Spinal cord (tissue), 10 donors: Measurements from ENCODE around the gene CDO1. TPM values are rescaled to one million over a fixed set of nuclear protein-coding genes. Genes with fewer than 3 reads are reported as not detected.

Experiments used
- DNase-seq, 6 donors: peaks; one replicate each; pipeline versions ENCODE4 v3.0.0 to v3.0.0-alpha.2; 2013 to 2015; ENCODE audit warnings: low spot score in 6 of 6, low read depth in 4 of 6
- H3K27ac ChIP-seq: one replicate; pipeline ENCODE4 v1.5.1; 2013; ENCODE audit warnings: low read depth, low read length, control low read depth
- H3K27me3 ChIP-seq: one replicate; pipeline ENCODE4 v1.6.1; 2013; ENCODE audit warnings: low read length; ENCODE audit not compliant: control insufficient read depth, insufficient read depth
- H3K36me3 ChIP-seq: one replicate; pipeline ENCODE4 v1.6.1; 2013; ENCODE audit warnings: low read length; ENCODE audit not compliant: control insufficient read depth, insufficient read depth
- H3K4me1 ChIP-seq: one replicate; pipeline ENCODE4 v1.6.1; 2013; ENCODE audit warnings: low read length; ENCODE audit not compliant: control insufficient read depth, insufficient read depth
- H3K4me3 ChIP-seq: one replicate; pipeline ENCODE4 v1.5.1; 2013; ENCODE audit warnings: low read depth, low read length, control low read depth
- H3K9me3 ChIP-seq: one replicate; pipeline ENCODE4 v1.6.1; 2013; ENCODE audit warnings: low read length; ENCODE audit not compliant: control insufficient read depth, insufficient read depth
- WGBS: methylation state at CpG from one replicate; pipeline ENCODE4 v1.1.5; 2013; ENCODE audit warnings: missing lambda C conversion rate; ENCODE audit not compliant: insufficient coverage; 5-methylcytosine and 5-hydroxymethylcytosine counted together
- long read RNA-seq, 4 donors: transcript quantifications; one replicate each; lab custom pipeline, GENCODE V29; 2026
- polyA plus RNA-seq, 2 donors: library from polyadenylated mRNA; unstranded; fragments of 120-200 nt; gene quantifications; one replicate each; pipeline ENCODE4 v1.2.1, GENCODE V29; 2013; ENCODE audit not compliant: insufficient read length in 2 of 2
- total RNA-seq, 2 donors: library from RNA; depleted of rRNA in 1 of 2; stranded (reverse); fragments of 120-200 nt in 1 of 2; fragments of >200 nt in 1 of 2; gene quantifications; one replicate each; pipeline versions ENCODE4 v1.2.3 to v1.2.4, GENCODE V29; 2013 to 2014
- donor health status: healthy.

The CDO1 gene
- total RNA-seq (10 to 100 TPM; 58.3 to 64.3 TPM), polyA plus RNA-seq (100 to 1,000 TPM; 104 to 119 TPM)
- long read RNA-seq, donor 1, transcript CDO1-201 (5 exons, 1,860 nt), result major isoform, 53 of 68 reads
- long read RNA-seq, donor 1, partial matches to known transcripts, result 15 of 68 reads
- long read RNA-seq, donor 1, other reads (novel, unspliced or antisense), result 0 of 68 reads
- long read RNA-seq, donor 2, transcript CDO1-201 (5 exons, 1,860 nt), result major isoform, 17 of 17 reads
- long read RNA-seq, donor 2, partial matches to known transcripts, result 0 of 17 reads
- long read RNA-seq, donor 2, other reads (novel, unspliced or antisense), result 0 of 17 reads
- long read RNA-seq, donor 3, transcript CDO1-201 (5 exons, 1,860 nt), result major isoform, 18 of 18 reads
- long read RNA-seq, donor 3, partial matches to known transcripts, result 0 of 18 reads
- long read RNA-seq, donor 3, other reads (novel, unspliced or antisense), result 0 of 18 reads
- long read RNA-seq, donor 4, transcript CDO1-201 (5 exons, 1,860 nt), result major isoform, 18 of 18 reads
- long read RNA-seq, donor 4, partial matches to known transcripts, result 0 of 18 reads
- long read RNA-seq, donor 4, other reads (novel, unspliced or antisense), result 0 of 18 reads

DNA sequence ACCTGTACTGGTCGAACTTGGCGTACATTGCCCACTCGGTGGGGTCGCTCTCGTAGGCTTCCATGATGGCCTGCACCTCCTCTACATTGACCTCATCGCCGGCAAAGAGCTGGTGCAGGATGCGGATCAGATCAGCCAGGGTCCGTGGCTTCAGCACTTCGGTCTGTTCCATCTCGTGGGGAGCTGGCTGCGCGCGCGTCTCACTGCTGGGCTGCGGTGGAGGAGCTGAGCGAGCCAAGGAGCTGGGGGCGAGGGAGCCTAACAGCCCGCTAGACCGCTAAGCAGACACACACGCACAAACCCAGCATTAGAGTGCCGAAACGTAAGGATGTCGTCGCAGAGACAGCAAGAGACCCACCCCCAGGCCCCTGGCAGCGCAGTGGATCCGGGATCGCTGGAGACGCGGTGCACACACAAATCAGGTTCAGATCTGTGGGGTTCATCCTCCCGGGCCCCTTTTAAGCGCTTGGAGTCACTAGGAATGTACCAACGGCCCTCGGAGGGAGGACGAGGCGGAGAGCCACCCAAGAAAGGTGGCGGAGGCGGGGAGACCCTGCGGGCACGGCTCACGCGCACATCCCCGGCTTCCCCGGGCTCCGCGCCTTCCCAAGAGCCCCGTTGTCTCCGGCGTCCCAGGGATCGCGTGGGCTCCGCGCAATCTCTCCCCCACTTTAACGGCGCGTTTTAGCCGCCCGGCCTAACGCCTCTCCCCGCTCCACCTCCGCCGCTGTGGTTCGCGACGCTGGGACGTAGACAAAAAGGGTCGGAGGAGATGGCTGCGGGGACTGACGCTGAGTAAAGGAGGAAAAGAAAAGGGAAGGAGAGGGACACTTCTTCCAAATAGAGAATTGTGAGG lies at the start of gene CDO1:
Gene CDO1 (minus strand): TSS at position 434 of the 856 bp plus-strand sequence. CDS start 262 bp downstream, at position 172.
- Histone ChIP-seq H3K4me1 (peaks cover 3% of the 10 kb centered on the region), H3K27ac (peak within 1 kb of the TSS; percentile 98), H3K9me3 (no peaks in the 10 kb centered on the region), H3K4me3 (peak within 1 kb of the TSS; percentile 79), H3K36me3 (no peaks in the 10 kb centered on the region), H3K27me3 (no peaks in the 10 kb centered on the region)
- peak; percentile 77 to 98 (median 88) for DNase-seq
- WGBS, result 0% methylated on average over 69 of the region's 69 CpGs

DNA sequence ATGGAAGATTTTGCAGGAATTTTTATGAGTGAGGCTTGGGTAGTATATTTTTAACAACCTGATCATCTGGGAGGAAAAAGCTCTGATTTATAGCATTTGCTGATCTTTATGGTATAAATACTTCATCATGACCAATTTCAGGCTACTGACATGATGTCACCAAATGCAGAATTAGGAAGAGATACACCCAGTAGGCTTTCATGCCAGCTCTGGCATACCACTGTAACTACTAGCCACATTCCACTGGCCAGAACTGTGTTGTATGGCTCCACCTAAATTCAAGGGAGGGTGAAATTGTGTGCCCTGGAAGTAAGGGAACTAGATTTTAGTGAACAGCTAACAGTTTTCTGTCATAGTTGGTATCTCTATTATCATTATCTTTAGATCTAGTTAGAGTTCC lies 42.9 kb upstream of the CDO1 start:
- no peaks in the 10 kb centered on the region for H3K36me3 ChIP-seq
- no peaks in the 10 kb centered on the region for H3K27me3 ChIP-seq
- DNase-seq, result no peak
- peaks cover 2% of the 10 kb centered on the region for H3K9me3 ChIP-seq
- H3K4me3 ChIP-seq, result no peak overlapping the region
- no peak overlapping the region for H3K27ac ChIP-seq
- H3K4me1 ChIP-seq, result no peaks in the 10 kb centered on the region

DNA sequence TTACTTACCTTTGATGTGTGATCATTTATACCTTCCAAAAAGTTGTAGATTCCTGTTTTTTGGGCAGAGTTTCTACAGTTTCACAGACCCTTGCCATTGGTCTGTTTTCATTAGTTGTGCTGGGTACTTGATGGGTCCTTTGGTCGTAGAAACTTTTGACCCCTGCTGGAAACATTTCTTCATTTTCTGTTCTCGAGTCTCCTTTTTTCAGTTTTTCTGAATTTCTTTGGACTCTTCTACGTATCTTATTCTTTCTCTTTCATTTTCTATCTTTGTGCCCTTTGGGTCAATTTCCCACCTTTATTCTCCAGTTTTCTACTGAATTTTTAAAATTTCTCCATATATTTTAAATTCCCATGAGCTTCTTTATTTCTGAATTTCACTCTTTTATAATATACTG lies 41.9 kb upstream of the CDO1 start:
- H3K9me3 ChIP-seq, result no peaks in the 10 kb centered on the region
- no peaks in the 10 kb centered on the region for H3K36me3 ChIP-seq
- no peaks in the 10 kb centered on the region for H3K27me3 ChIP-seq
- no peak for DNase-seq
- H3K4me1 ChIP-seq, result no peaks in the 10 kb centered on the region
- no peak overlapping the region for H3K4me3 ChIP-seq
- H3K27ac ChIP-seq, result no peak overlapping the region
- 100% methylated on average over 2 of the region's 3 CpGs for WGBS

DNA sequence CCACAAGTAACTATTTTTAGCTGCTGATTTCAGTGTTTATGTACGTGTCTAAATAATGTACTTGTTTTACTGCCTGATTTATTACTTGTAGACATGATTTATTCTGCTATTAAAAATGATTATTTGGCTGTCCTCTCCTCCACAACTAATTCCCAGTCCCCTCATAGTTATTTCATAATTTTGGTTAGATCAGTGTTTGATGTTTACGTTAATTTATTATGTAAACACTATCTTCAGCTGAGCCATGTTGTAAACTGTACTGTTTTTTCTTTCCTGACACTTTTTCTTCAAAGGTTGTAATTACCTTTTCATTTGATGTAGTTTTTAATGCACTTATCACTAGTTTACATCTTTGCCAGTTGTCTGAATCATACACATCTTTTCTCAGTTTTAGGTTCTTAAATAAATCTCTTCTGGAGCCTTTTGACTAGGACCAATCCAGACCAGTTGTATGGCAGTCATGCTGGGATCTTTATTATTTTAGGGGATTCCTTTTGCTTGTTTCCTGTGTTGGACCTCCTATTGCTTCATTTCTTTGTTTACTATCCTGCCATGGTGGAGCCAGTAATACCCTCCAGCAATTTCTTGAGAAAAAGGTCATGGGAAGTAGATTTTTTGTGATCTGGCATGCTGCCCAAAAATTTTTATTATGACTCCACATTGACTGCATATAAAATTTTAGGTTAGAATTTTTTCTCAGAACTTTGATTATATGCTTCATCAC lies 41.3 kb upstream of the CDO1 start:
- DNase-seq, result no peak
- no CpG with 5 or more reads among the region's 2 CpGs for WGBS
- no peak overlapping the region for H3K27ac ChIP-seq
- no peaks in the 10 kb centered on the region for H3K4me1 ChIP-seq
- no peaks in the 10 kb centered on the region for H3K36me3 ChIP-seq
- H3K27me3 ChIP-seq, result no peaks in the 10 kb centered on the region
- H3K4me3 ChIP-seq, result no peak overlapping the region
- no peaks in the 10 kb centered on the region for H3K9me3 ChIP-seq

DNA sequence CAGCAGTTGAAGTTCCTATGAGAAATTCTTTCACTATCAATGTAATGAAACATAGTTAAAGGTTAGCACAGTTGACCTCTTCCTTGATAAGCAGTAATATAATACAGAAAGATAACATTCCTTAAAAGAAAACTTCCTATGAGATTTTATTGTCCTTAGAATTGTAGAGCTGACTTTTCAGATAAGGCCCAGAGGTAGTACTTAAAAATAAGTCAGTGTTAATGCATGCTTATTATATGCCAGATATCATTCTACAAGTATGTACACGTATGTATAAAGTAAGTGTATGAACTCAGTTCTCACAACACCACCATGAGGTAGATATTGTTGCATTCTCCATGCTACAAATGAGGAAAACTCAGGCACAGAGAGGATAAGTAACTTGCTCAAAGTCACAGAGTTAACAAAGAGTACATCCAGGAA lies 40.6 kb upstream of the CDO1 start:
- H3K27ac ChIP-seq, result no peak overlapping the region
- no peaks in the 10 kb centered on the region for H3K9me3 ChIP-seq
- no peak overlapping the region for H3K4me3 ChIP-seq
- DNase-seq, result no peak
- no peaks in the 10 kb centered on the region for H3K36me3 ChIP-seq
- no peaks in the 10 kb centered on the region for H3K4me1 ChIP-seq
- no CpG with 5 or more reads among the region's 1 CpG for WGBS
- H3K27me3 ChIP-seq, result no peaks in the 10 kb centered on the region

DNA sequence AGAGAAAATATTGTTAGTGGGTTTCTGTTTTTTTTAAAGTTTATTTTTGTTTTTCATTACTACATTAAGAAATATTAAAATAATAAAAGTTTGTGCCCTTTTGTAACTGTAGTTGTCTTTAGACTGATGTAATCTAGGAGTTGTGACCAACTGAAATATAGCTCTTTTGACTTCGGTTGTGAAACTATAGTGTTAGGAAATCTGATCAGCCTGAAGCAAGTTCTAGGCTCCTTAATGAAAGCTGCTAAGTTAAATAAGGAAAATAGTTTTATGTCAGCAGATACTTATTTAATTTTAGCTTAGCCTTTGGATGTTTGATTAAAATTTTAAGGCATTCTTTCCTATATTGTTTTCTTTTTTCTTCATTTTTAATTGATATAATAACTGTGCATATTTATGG lies 39.5 kb upstream of the CDO1 start:
- Histone ChIP-seq H3K36me3 (no peaks in the 10 kb centered on the region), H3K9me3 (no peaks in the 10 kb centered on the region), H3K4me1 (no peaks in the 10 kb centered on the region), H3K27ac (no peak overlapping the region), H3K4me3 (no peak overlapping the region), H3K27me3 (no peaks in the 10 kb centered on the region)
- no peak for DNase-seq
- 80% methylated on average over 1 of the region's 1 CpG for WGBS

DNA sequence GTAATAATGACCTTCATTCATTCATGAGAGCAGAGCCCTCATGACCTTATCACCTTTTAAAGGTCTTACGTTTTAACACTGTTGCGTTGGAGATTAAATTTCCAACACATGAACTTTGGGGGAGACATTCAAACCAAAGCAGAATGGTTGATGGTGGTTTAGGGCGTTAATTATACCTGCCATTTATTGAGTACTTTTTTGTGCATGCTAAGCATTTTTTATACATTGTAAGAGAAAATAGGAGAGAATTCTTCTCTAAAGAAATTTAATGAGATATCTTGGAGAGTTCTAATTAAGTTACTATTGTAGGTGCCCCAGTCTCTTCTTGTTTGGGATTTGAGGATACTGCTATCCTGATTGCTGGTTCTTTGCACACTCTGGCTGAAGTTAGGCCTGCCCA lies 37.7 kb upstream of the CDO1 start:
- Histone ChIP-seq H3K36me3 (no peaks in the 10 kb centered on the region), H3K9me3 (no peaks in the 10 kb centered on the region), H3K27me3 (no peaks in the 10 kb centered on the region), H3K4me1 (no peaks in the 10 kb centered on the region), H3K4me3 (no peak overlapping the region), H3K27ac (no peak overlapping the region)
- DNase-seq, result no peak
- WGBS, result no CpG with 5 or more reads among the region's 3 CpGs

DNA sequence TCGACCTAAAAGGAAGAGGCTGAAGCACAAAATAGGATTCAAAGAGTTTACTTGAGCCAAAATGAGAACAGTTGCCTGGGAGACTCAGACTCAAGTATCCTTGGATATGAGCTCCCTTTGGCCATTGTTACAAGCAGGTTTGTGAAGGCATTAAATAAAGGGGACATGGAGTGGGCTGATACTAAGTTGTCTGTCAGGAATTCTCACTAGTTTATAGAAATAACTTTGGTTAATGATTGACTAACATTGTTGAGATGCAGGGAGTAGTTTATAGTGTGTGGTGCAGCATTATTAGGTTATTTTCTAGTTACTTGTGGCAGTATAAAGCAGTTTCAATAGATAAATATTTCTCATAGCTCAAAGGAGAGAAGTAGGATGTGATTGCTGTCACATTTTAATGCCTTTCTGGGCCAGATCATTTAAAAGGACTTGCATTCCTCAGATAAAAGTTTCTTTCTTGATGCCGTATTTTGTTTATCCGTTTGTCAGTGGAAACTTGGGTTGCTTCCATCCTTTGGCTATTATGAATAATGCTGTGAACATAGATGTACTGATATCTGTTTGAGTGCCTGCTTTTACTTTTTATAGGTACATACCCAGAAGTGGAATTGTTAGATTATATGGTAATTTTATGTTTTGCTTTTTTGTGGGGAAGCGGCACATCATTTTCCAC lies 34.4 kb upstream of the CDO1 start:
- no peak for DNase-seq
- H3K27me3 ChIP-seq, result no peaks in the 10 kb centered on the region
- no peak overlapping the region for H3K27ac ChIP-seq
- no peaks in the 10 kb centered on the region for H3K4me1 ChIP-seq
- no peaks in the 10 kb centered on the region for H3K36me3 ChIP-seq
- H3K9me3 ChIP-seq, result no peaks in the 10 kb centered on the region
- H3K4me3 ChIP-seq, result no peak overlapping the region
- 40% methylated on average over 1 of the region's 4 CpGs for WGBS
